ENCODE results near the gene ELAVL4. TPM values are rescaled to one million over a fixed set of nuclear protein-coding genes. Genes with fewer than 3 reads are reported as not detected.

ELAVL4 gene
- 0.27 TPM for total RNA-seq

DNA sequence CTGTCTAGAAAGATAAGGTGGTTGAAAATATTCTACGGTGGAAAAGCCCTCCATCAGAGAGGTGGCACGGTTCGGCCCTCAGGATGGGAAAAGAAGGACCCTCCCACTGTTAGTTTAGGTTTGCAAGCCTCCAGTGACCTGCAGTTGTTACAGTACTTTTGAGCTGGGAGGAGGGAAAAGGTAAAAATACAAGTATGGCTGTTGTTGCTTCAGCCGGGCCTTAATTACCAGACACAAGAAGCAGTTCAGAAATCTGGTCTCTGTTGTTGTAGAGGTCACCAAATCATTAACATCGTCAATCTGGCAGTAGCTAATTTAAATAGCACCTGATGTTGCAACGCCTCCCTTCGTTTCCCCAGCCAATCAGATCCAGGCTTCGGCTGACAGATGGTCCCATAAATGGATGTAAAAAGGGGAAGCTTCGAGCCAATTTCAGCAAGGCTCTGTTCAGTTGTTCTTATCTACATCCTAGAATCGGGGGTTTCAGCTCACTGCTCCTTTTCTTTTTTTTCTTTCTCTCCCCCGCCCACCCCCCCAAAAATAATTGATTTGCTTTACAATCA is at the start of gene ELAVL4:
ELAVL4 (plus strand) TSS at position 424 of the 563 bp plus-strand sequence. CDS start 270 bp downstream, outside the sequence.
- DNase-seq (ENCODE audit: low read depth in 2 of 3, low spot score in 2 of 3): peak in 2 of 3 donors; percentile 41 to 75

DNA sequence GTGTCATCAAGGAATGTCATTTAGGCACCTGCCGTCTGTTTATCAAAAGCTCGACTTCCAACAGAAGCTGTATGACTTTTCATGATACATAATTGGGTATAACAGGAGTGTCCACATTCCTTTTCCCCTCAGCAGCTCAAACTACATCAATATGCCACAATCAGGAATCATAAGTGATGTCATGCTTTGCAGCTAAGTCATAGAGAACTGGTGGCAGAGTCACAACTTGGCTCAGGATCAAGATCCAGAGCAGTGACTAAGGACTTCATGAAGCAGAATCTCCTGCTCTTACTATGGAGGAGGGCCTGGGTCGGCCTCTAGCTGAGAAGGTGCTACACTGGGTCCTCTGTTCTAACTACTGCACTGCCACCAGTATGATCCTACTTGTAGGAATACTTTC is 48.4 kb upstream of the ELAVL4 start:
- DNase-seq (ENCODE audit: low read depth in 2 of 3, low spot score in 2 of 3): no peak

DNA sequence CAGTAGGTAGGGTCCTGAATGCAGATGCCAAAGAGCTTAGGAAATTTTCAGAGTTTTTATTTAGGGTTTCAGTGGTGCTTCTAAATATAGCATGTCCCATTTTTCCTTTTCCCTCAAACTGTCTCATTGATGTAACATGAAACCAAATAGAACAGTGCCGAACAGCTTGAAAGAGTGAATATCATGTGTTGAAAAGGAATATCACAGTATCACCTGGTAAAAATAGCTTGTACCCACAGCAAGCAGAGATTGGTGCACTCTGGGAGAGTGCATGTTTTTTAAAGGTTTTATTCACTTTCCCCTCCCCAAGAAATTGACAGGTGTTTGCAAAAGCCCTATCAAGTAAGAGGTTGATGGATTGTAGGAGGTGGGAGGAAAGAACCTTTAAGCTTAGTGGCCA is 41.9 kb upstream of the ELAVL4 start:
- DNase-seq (ENCODE audit: low read depth in 2 of 3, low spot score in 2 of 3): no peak

DNA sequence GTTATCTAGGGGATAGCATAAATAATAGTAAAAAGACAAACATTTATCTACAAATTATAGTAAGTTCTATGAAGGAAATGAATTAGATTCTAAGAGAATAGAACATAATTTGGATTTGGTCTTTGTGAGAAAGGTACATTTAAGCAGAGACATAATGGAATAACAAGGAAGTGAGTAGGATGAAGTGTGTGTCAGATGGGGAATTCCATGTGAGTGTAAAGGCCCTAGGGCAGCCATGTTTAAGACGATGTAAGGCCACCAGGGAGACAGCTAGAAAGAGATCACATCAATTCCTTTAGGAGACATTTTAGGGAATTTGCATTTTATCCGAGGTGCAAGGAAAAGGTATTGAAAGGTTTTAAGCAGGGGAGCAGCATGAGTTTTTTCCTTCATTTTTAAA is 33.8 kb upstream of the ELAVL4 start:
- DNase-seq (ENCODE audit: low read depth in 2 of 3, low spot score in 2 of 3): no peak

DNA sequence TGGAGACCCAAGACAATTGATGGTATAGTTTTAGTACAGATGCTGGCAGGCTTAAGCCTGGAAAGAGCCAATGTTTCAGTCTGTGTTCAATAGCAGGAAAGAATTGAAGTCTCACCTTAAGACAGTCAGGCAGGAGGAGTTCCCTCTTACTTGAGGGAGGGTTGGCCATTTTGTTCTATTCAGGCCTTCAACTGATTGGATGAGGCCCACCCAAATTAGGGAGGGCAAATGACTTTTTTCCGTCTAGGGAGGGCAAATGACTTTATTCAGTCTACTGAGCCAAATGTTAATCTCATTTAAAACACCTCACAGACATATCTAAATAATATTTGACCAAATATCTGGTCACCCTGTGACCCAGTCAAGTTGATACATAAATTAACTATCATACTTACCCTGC is 31.4 kb upstream of the ELAVL4 start:
- no peak for DNase-seq (ENCODE audit: low read depth in 2 of 3, low spot score in 2 of 3)

DNA sequence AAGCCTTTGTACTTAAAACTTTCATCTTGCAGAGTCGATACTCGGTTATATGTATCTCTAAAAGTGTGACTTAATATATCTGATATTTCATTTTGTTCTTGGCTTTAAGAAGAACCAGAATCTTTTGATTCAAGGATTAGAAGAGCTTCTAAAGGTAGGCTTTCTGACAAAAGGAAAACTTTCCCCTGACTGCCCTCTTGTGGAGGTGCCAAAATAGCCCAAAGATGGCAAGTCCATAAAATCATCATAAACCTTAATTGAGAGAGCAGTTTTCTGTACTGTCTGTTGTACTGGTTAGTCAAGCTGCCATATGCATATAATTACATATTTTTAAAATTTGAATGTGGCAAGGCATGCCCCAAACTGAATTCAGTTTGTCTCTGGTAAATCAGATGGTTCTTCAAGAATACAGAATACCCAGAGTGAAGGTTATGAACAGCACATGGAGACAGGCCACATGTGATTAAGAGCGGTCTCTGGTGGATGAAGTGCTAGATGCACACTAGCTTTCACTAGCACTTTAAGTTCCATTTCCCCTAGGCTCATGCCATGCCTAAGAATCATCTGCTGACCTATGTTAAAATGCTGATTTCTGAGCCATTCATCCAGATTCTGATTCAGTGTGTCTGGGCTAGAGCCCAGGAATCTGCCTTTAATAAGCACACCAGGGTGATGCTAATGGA is 27.7 kb upstream of the ELAVL4 start:
- peak in 1 of 3 donors; percentile 51 for DNase-seq (ENCODE audit: low read depth in 2 of 3, low spot score in 2 of 3)

DNA sequence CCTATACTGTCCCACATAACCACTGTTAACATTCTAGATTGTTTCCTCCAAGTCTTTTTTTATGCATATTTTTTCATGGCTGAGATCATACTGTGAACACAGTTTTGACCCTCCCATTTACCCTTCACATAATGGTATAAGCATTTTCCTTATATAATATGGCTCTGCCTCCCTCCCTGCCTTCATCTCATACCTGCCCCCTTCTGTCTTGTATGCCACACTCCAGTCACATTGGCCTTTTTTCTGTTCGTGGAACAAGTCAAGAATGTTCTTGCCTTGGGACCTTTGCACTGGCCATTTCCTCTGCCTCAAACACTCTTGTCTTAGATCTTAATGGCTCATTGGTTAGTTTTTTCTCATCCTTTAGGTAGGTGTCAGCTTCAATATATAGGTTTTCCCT is 24.3 kb upstream of the ELAVL4 start:
- DNase-seq (ENCODE audit: low read depth in 2 of 3, low spot score in 2 of 3): no peak

DNA sequence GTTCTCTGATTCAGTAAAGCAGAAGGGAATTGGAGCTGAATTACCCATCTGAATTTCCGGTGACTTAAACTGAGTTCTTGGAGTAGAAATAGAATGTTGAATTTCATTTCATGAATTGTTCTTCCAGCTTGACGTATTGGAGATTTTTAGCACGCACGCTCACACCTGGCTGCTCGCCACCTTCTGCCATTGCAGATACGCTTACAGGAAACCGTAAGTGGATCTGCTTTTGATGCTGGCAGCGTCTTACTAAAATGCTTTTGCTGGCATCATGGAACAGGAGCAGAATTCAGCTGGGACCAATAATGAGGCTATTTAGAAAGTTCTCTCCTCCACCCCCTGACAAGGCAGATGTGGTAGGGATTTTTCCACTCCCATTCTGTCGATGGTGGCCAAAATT is 17.7 kb upstream of the ELAVL4 start:
- no peak for DNase-seq (ENCODE audit: low read depth in 2 of 3, low spot score in 2 of 3)

DNA sequence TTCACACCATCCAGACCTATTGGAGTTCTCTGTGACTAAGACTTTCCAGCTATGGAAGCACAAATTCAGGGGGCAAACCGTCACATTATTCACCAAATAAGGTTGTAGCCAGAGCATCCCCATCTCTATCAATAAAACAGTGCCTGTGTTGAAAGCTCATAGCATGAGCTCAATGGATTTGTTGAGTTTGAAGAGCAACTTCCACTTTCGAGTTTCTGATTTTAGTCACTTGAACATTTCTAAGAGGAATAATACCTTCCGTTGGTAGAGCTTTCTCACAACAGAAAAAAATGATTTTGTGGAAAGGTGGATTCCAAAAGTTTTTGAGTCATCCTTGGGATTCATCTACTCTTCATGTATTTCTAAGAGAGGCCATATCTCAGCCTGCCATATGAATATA is 13.0 kb upstream of the ELAVL4 start:
- no peak for DNase-seq (ENCODE audit: low read depth in 2 of 3, low spot score in 2 of 3)

DNA sequence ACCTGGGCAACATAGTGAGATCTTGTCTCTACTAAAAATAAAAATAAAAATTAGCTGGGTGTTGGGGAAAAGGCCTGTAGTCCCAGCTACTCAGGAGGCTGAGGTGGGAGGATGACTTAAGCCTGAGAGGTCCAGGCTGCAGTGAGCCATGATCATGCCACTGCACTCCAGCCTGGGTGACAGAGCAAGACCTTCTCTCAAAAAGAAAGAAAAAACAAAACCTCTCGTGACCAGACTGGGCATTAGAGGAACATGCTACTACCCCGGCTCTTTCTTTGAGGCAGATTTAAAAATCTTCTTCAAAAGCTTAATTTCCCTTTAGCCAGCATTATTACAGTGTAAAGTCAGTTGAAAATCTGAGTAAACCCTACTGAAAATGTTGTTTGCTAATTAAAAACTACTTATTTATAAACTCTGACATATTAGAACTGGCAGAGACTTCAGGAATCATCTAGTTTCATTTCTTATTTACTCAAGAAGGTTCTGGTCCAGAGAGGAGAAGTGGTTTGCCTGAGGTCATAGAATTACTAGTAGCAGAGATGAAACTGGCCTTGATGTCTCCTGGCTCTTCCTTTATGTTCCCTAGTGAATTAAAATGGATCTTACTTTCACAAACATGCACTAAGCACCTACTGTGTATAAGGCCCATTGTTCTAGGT is 11.6 kb upstream of the ELAVL4 start:
- no peak for DNase-seq (ENCODE audit: low read depth in 2 of 3, low spot score in 2 of 3)

DNA sequence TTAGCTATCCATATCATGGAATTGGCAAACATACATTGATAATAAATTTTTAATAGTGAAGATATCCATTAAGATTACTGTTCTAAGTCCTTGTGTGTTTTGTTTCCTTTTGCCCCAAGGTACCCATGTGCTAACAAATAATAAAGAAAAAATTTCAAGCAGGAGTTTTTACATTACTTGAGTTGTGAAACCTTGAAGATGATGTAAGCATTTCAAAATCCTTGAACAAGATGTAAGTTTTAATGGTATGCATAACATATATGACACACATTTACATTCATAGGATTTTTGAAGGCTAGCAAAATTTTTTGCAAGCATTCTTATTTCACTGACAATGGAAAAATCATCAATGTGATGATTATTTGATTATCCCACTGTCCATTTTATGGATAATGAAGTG is 10.9 kb upstream of the ELAVL4 start:
- DNase-seq (ENCODE audit: low read depth in 2 of 3, low spot score in 2 of 3): no peak

DNA sequence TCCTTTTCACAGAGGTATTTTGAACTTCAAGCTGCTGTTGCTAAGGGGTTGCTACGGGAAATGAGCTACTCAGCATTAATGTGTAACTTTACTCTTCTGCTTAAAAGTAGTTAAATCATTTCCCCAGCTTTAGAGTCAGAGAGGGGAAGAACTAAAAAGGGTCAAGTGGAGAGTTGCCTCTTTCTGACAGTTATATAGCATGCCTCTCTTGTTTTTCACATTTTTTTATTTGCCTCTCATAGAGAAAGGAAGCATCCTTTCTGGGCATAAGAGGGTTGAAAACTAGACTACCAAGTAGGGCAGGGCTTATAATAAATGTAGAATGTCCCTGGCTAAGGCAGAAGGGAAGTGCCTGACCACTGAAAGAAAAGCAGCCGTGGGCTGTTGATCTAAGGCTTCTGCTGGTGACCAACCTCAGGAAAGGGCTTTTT is 10.1 kb upstream of the ELAVL4 start:
- DNase-seq (ENCODE audit: low read depth in 2 of 3, low spot score in 2 of 3): peak in 1 of 3 donors; percentile 43

DNA sequence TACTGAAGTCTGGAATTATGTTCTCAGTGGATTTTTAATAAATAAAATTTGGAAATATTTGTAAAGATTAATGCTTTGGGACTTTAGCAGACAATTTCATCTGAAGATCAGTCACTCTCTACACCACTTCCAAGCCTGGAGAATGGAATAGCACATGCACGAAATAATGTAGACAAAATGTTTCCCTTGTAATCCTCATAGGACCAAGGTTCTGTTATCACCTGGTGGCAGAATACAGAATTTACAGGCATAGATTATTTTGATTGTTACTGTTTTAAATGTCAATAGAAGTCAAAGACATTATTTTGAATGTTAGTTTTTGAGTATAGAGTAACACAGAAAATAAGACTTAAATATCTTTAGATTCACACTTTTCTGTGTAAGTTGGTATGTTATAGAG is 9.1 kb upstream of the ELAVL4 start:
- no peak for DNase-seq (ENCODE audit: low read depth in 2 of 3, low spot score in 2 of 3)

DNA sequence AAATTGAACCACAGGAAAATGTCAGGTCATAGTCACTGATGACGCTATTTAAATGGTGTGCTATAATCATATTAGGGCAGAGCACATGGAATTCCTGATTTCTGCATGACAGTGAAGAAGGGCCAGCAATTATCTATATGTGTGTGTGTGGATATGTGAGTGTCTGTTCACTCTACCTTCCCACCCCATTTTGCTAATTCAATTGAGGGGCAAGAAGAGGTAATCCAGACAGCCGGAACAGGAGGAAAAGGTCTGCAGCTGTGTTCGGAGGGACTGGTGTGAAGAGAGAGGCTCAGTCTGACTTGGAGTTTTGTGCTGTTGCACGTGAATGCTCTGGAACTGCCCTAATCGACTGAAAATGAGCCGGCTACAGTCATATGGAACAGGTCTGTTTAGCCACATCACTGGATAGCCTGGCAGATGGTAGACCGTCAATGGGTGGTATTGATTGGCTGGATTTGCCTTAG is 5.1 kb upstream of the ELAVL4 start:
- DNase-seq (ENCODE audit: low read depth in 2 of 3, low spot score in 2 of 3): no peak

DNA sequence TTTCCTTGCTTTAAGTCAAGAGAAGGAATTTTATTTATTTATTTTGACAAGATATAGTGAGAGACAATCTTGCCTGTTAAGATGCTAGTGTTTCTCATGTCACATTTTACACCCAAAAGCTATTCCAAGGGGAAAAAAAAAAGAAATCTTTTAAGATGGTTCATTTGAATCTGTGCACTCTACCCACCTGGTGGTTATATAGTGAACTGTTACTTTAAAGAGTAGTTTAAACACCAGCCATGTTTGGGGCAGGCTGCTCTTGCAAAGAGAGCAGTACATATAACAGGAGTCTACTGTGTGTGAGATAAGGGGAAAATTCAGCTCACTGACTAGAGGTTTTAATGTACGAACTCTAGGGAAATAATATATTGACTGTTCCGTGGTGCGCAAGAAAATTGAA is 3.3 kb upstream of the ELAVL4 start:
- DNase-seq (ENCODE audit: low read depth in 2 of 3, low spot score in 2 of 3): no peak

DNA sequence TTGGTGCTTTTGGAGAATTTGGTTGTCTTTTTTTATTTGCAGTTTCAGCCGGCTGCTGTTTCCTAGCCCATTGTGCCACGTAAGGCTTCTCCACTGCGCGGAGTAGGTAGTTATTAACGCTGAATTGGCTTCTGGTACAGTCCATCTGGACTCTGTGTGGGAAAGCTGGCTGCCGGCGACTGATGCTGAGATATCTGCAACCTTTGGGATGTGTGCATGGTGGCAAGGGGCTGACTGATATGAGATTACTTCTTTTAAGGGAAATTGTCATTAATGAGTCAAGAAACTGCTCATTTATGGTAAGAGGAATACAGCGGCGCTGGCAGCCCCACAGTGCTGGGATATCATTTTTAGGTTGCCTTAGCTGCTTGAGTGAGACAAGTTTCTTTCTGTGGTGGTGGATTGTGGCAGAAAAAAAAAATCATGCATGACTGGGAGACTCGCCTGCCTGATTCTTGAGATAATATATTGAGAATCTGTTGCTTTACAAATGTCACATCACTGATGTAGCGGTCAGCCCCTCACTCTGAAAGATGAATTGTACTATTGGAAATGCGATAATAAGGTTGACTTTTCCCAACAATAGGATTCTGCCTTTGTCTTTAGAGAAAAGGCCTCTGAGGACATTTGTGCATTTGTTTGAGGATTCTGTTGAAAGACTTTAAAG is 2.5 kb upstream of the ELAVL4 start:
- no peak for DNase-seq (ENCODE audit: low read depth in 2 of 3, low spot score in 2 of 3)

DNA sequence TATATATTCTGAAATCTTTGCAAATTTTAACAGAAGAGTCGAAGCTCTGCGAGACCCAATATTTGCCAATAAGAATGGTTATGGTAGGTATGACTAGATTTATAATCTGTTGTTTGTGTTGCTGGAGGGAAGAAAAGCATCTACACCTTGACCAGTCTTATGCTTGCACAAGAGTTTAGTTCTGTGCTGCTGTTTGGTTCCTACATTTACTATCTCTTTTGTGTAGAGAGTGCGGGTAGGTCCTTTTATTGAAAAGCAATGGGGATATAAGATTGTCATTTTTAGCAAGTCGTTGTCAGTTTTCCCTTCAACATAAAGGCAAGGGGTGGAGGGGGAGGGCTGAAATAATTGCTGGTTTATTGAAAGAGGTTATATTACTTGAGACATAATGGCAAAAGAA is 396 bp downstream of the ELAVL4 start:
- no peak for DNase-seq (ENCODE audit: low read depth in 2 of 3, low spot score in 2 of 3)

DNA sequence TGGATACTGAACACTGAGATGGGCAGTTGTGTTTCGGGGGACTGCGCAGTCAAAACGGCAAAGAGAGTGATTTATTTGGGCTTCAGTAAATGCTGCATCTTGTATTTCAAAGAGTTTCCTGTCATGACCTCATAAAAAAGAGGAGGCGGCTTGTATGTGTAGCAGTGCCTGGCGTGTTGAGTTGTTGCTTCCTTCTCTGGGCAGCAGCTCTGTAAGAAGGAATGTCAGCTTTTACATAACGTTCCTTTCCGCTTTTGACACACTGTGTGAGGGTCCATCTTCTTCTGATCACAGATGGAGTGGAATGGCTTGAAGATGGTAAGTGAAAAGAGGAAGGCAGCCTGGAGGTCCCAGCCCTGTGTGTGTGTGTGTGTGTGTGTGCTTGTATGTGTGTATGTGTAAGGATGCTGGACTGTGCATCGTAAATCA is 941 bp downstream of the ELAVL4 start:
- DNase-seq (ENCODE audit: low read depth in 2 of 3, low spot score in 2 of 3): peak in 2 of 3 donors; percentile 53 to 73

DNA sequence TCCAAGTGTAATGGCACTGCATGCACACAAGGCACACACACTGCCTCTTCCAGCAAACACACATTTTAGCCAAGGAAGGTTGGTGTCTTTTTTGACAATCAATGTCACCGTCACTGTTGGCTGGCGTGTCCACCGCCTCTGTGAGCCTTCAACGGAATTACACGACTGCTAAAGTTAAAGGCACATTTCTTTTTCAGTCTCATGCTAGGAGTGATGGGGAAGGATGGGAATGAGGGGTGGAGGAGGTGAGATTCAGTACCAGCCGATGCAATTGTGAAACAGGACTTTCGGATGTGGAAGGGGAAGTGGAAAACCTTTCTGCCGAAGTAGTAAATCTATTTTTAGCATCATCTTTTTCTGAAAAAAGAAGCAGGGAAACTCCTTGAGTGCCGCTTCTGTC is 1.4 kb downstream of the ELAVL4 start:
- DNase-seq (ENCODE audit: low read depth in 2 of 3, low spot score in 2 of 3): no peak

DNA sequence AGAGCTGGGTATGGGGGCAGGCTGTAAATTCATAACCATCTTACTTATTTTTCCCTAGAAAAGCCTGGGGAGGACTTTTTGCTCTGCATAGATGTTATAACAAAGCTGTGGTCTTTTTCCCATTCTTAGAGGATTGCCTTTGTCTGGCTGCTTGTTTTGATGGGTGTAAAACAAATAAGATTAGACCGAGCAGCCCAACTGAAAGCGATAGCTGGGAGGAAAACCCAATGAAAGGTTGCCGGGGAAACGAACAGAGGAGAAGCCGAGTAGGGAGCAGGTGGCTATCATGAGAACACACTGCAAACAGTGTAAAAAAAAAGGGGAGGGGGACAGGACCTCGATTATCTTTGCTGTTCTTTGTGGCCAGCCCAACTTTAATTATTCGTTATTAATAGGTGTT is 1.9 kb downstream of the ELAVL4 start:
- peak in 2 of 3 donors; percentile 12 to 46 for DNase-seq (ENCODE audit: low read depth in 2 of 3, low spot score in 2 of 3)

DNA sequence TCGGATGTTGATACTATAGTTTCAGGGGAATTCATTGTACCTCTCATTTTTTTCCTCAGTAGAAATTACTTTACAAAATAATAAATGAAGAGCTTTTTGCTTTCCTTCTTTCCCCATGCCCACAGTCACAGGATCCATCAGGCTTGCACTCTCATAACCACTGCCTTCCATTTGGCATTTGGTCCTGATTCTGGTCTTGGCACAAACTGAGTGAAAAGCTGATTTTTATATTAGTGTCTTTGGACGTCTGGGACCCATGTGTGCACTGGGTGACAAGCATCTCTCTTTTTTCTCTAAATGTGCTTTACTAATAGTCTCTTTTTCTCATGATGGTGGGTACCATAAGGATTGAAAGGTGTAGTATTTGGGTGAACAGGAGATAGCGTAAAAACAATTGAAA is 2.8 kb downstream of the ELAVL4 start:
- DNase-seq (ENCODE audit: low read depth in 2 of 3, low spot score in 2 of 3): no peak
